Neural crest cell (in vitro differentiated cells): ENCODE measurements around the gene TRIM2. TPM values are rescaled to one million over a fixed set of nuclear protein-coding genes. Genes with fewer than 3 reads are reported as not detected.
A peak's percentile ranks its signal among the peaks of the same experiment; 100 is the strongest.

Experiments used
- DNase-seq: peaks from one replicate; pipeline ENCODE4 v3.0.0; 2021; ENCODE audit warnings: low read depth, mixed read lengths, low spot score
- H3K27ac Mint-ChIP-seq: one replicate; pipeline ENCODE4 v1.8.0; 2021; ENCODE audit warnings: mild to moderate bottlenecking, mixed read lengths; ENCODE audit not compliant: unreplicated experiment
- H3K27me3 Mint-ChIP-seq: 2 replicates; pipeline ENCODE4 v1.8.0; 2021; ENCODE audit warnings: low read depth, mild to moderate bottlenecking, mixed read lengths
- H3K36me3 Mint-ChIP-seq: 2 replicates; pipeline ENCODE4 v1.8.0; 2021; ENCODE audit warnings: low read depth, mild to moderate bottlenecking, mixed read lengths
- H3K4me1 Mint-ChIP-seq: 2 replicates; pipeline ENCODE4 v1.8.0; 2021; ENCODE audit warnings: mixed read lengths
- H3K4me3 Mint-ChIP-seq: one replicate; pipeline ENCODE4 v1.8.0; 2021; ENCODE audit warnings: mild to moderate bottlenecking, mixed read lengths
- H3K9me3 Mint-ChIP-seq: 2 replicates; pipeline ENCODE4 v1.8.0; 2021; ENCODE audit warnings: mixed read lengths
- CTCF ChIP-seq: fragments of 200-600 bp; sonication (generic); conservative IDR thresholded peaks from 2 replicates; pipeline ENCODE4 v1.5.0; 2021; ENCODE audit warnings: antibody characterized with exemption, mild to moderate bottlenecking
- total RNA-seq: library from RNA; stranded (reverse); gene quantifications from 2 replicates; pipeline ENCODE4 v1.2.1, GENCODE V29; 2021

Gene TRIM2
- total RNA-seq, 1 donor from 2014 or later = 105 TPM

- Mint-ChIP-seq H3K4me3 (no peak overlapping the region), H3K4me1 (peaks cover 10% of the 10 kb centered on the region), H3K27ac (no peak overlapping the region), H3K27me3 (no peaks in the 10 kb centered on the region), H3K36me3 (peaks cover 18% of the 10 kb centered on the region), H3K9me3 (no peaks in the 10 kb centered on the region)
- TF ChIP-seq CTCF = no peak
- DNase-seq = no peak
Measured at GRCh38 chr4:153274967-153275366, 70.7 kb downstream of the TRIM2 start.

- no peak for DNase-seq
Measured at GRCh38 chr4:153275380-153276276, 71.4 kb downstream of the TRIM2 start.

GRCh38 chr4:153276971-153277370, 72.7 kb downstream of the TRIM2 start:
- no peaks in the 10 kb centered on the region for H3K9me3 Mint-ChIP-seq
- no peak for TF ChIP-seq CTCF
- H3K4me3 Mint-ChIP-seq = no peak overlapping the region
- DNase-seq = no peak
- H3K4me1 Mint-ChIP-seq = peaks cover 14% of the 10 kb centered on the region
- peak overlapping the region; percentile 66 for H3K27ac Mint-ChIP-seq
- peaks cover 27% of the 10 kb centered on the region for H3K36me3 Mint-ChIP-seq
- no peaks in the 10 kb centered on the region for H3K27me3 Mint-ChIP-seq

More at GRCh38 chr4:153275380-153276276, 71.4 kb downstream of the TRIM2 start:
- Mint-ChIP-seq H3K4me1 (peaks cover 10% of the 10 kb centered on the region), H3K27ac (no peak overlapping the region), H3K4me3 (no peak overlapping the region), H3K9me3 (no peaks in the 10 kb centered on the region), H3K27me3 (no peaks in the 10 kb centered on the region), H3K36me3 (peaks cover 18% of the 10 kb centered on the region)
- no peak for TF ChIP-seq CTCF

- H3K27ac Mint-ChIP-seq = no peak overlapping the region
- no peak for TF ChIP-seq CTCF
Measured at GRCh38 chr4:153281476-153281875, 77.2 kb downstream of the TRIM2 start.

GRCh38 chr4:153282023-153282422, 77.8 kb downstream of the TRIM2 start:
- Mint-ChIP-seq H3K27ac (no peak overlapping the region), H3K9me3 (peaks cover 10% of the 10 kb centered on the region), H3K36me3 (peaks cover 52% of the 10 kb centered on the region), H3K4me3 (no peak overlapping the region), H3K4me1 (peaks cover 5% of the 10 kb centered on the region), H3K27me3 (no peaks in the 10 kb centered on the region)
- no peak for TF ChIP-seq CTCF
- DNase-seq = no peak

More at GRCh38 chr4:153281476-153281875, 77.2 kb downstream of the TRIM2 start:
- H3K36me3 Mint-ChIP-seq = peaks cover 49% of the 10 kb centered on the region
- peaks cover 9% of the 10 kb centered on the region for H3K9me3 Mint-ChIP-seq
- no peak for DNase-seq
- H3K4me3 Mint-ChIP-seq = no peak overlapping the region
- no peaks in the 10 kb centered on the region for H3K27me3 Mint-ChIP-seq
- H3K4me1 Mint-ChIP-seq = peaks cover 5% of the 10 kb centered on the region
